WTC11 (cell line): Measurements from ENCODE around the gene SCYGR5. TPM values are rescaled to one million over a fixed set of nuclear protein-coding genes. Genes with fewer than 3 reads are reported as not detected.

Experiments used
- ATAC-seq: fragments of 200-7000 bp; cut with Tn5 transposase; 2 replicates; pipeline ENCODE4 v1.10.0; 2021; ENCODE audit warnings: mild to moderate bottlenecking, moderate library complexity
- CTCF ChIA-PET: fragments of 300-600 bp; sonication (Branson Sonifier 250); formaldehyde crosslinking; loops from one replicate; lab custom pipeline; 2021; ENCODE audit warnings: antibody characterized with exemption; lab: Charles Lee
- POLR2A ChIA-PET: fragments of 350-600 bp; sonication (Branson Sonifier 250); formaldehyde crosslinking; loops from one replicate; lab custom pipeline; 2021; ENCODE audit warnings: antibody characterized with exemption; lab: Charles Lee
- DNase-seq: peaks from one replicate; pipeline ENCODE4 v3.0.0; 2021; ENCODE audit warnings: low spot score
- H3K27ac Mint-ChIP-seq: 2 replicates; pipeline ENCODE4 v1.8.0; 2021; ENCODE audit warnings: mixed read lengths
- H3K27me3 Mint-ChIP-seq: 2 replicates; pipeline ENCODE4 v1.8.0; 2021; ENCODE audit warnings: low read depth, mild to moderate bottlenecking, moderate library complexity, mixed read lengths
- H3K36me3 Mint-ChIP-seq: 2 replicates; pipeline ENCODE4 v1.8.0; 2021; ENCODE audit warnings: mixed read lengths
- H3K4me1 Mint-ChIP-seq: 2 replicates; pipeline ENCODE4 v1.8.0; 2022; ENCODE audit warnings: mixed read lengths
- H3K4me3 Mint-ChIP-seq: 2 replicates; pipeline ENCODE4 v1.8.0; 2021; ENCODE audit warnings: mild to moderate bottlenecking, moderate library complexity, mixed read lengths
- H3K9me3 Mint-ChIP-seq: 2 replicates; pipeline ENCODE4 v1.8.0; 2021; ENCODE audit warnings: mixed read lengths
- ATF1 ChIP-seq: sonication (generic); formaldehyde crosslinking; IDR thresholded peaks from 2 replicates; pipeline ENCODE4 v1.8.1; 2023; ENCODE audit warnings: mild to moderate bottlenecking, moderate library complexity, missing genetic modification reagents
- ATF2 ChIP-seq: sonication (generic); formaldehyde crosslinking; IDR thresholded peaks from 2 replicates; pipeline ENCODE4 v1.8.1; 2022; ENCODE audit warnings: low read depth, missing genetic modification reagents, borderline replicate concordance
- CTCF ChIP-seq: fragments of 200-600 bp; IDR thresholded peaks from 2 replicates; pipeline ENCODE4 v1.8.0; 2022; ENCODE audit warnings: antibody characterized with exemption
- E2F4 ChIP-seq: sonication (generic); formaldehyde crosslinking; IDR thresholded peaks from 2 replicates; pipeline ENCODE4 v1.8.1; 2022; ENCODE audit warnings: low read depth, mild to moderate bottlenecking, moderate library complexity, missing genetic modification reagents, borderline replicate concordance
- GTF2I ChIP-seq: fragments of 250-450 bp; sonication (Bioruptor Pico); conservative IDR thresholded peaks from 2 replicates; pipeline ENCODE4 v1.4.0; 2021; ENCODE audit warnings: mild to moderate bottlenecking
- HMGA2 ChIP-seq: fragments of 250-450 bp; sonication (Bioruptor Pico); IDR thresholded peaks from 2 replicates; pipeline ENCODE4 v1.4.0; 2021; ENCODE audit warnings: mild to moderate bottlenecking, moderate library complexity
- JAZF1 ChIP-seq: fragments of 250-450 bp; sonication (Bioruptor Pico); IDR thresholded peaks from 2 replicates; pipeline ENCODE4 v1.9.0; 2021; ENCODE audit warnings: moderate library complexity, mild to moderate bottlenecking, inconsistent platforms
- NFATC4 ChIP-seq: fragments of 250-450 bp; sonication (Bioruptor Pico); IDR thresholded peaks from 2 replicates; pipeline ENCODE4 v1.9.0; 2021; ENCODE audit warnings: mild to moderate bottlenecking
- NFYB ChIP-seq: sonication (generic); formaldehyde crosslinking; conservative IDR thresholded peaks from 2 replicates; pipeline ENCODE4 v1.8.0; 2022; ENCODE audit warnings: low read depth, missing genetic modification reagents
- NR1H2 ChIP-seq: sonication (generic); formaldehyde crosslinking; IDR thresholded peaks from 2 replicates; pipeline ENCODE4 v1.9.0; 2021; ENCODE audit warnings: mild to moderate bottlenecking, moderate library complexity, missing genetic modification reagents
- TCF7 ChIP-seq: sonication (generic); formaldehyde crosslinking; IDR thresholded peaks from 2 replicates; pipeline ENCODE4 v1.8.0; 2022; ENCODE audit warnings: mild to moderate bottlenecking, low read depth, missing genetic modification reagents, moderate library complexity
- TEAD1 ChIP-seq: sonication (generic); formaldehyde crosslinking; IDR thresholded peaks from 2 replicates; pipeline ENCODE4 v1.8.0; 2022; ENCODE audit warnings: mild to moderate bottlenecking, missing genetic modification reagents
- ZNF232 ChIP-seq: sonication (generic); formaldehyde crosslinking; IDR thresholded peaks from 2 replicates; pipeline ENCODE4 v1.8.0; 2022; ENCODE audit warnings: mild to moderate bottlenecking, missing genetic modification reagents
- ZNF263 ChIP-seq: sonication (generic); formaldehyde crosslinking; IDR thresholded peaks from 2 replicates; pipeline ENCODE4 v1.8.1; 2022; ENCODE audit warnings: low read depth, mild to moderate bottlenecking, moderate library complexity, missing genetic modification reagents
- ZNF532 ChIP-seq: fragments of 250-450 bp; sonication (Bioruptor Pico); IDR thresholded peaks from 2 replicates; pipeline ENCODE4 v1.9.0; 2021; ENCODE audit warnings: mild to moderate bottlenecking, borderline replicate concordance
- ZSCAN18 ChIP-seq: fragments of 250-450 bp; sonication (Bioruptor Pico); IDR thresholded peaks from 2 replicates; pipeline ENCODE4 v2.1.2; 2022; ENCODE audit warnings: mild to moderate bottlenecking, moderate library complexity
- total RNA-seq: library from RNA; stranded (reverse); gene quantifications from 3 replicates; pipeline ENCODE4 v1.2.3, GENCODE V29; 2021
- TF ChIP-seq, protein P1 (sequence below): sonication (generic); formaldehyde crosslinking; IDR thresholded peaks from 2 replicates; pipeline ENCODE4 v1.8.1; 2023; ENCODE audit warnings: mild to moderate bottlenecking, missing genetic modification reagents, borderline replicate concordance

The SCYGR5 gene
- total RNA-seq, 1 experiment from 2014 or later, result not detected

GRCh38 chr2:227632827-227633226, 33.8 kb upstream of the SCYGR5 start:
- TF ChIP-seq TEAD1 (CRISPR knock-in tag), result no peak
- TF ChIP-seq JAZF1, result no peak
- TF ChIP-seq GTF2I (CRISPR knock-in tag), result no peak
- no peaks in the 10 kb centered on the region for H3K36me3 Mint-ChIP-seq
- no peaks in the 10 kb centered on the region for H3K4me1 Mint-ChIP-seq
- ChIA-PET POLR2A (no interaction called here), CTCF (no interaction called here)
- H3K27me3 Mint-ChIP-seq, result no peaks in the 10 kb centered on the region
- no peak for DNase-seq
- no peak overlapping the region for H3K4me3 Mint-ChIP-seq
- H3K9me3 Mint-ChIP-seq, result no peaks in the 10 kb centered on the region
- no peak overlapping the region for H3K27ac Mint-ChIP-seq
- ATAC-seq, result no peak

GRCh38 chr2:227634201-227634600, 32.4 kb upstream of the SCYGR5 start:
- TF ChIP-seq ATF2 (no peak), TCF7 (no peak), NFATC4 (CRISPR knock-in tag) (no peak), HMGA2 (CRISPR knock-in tag) (no peak), ATF1 (CRISPR knock-in tag) (no peak), E2F4 (CRISPR knock-in tag) (no peak), ZNF263 (CRISPR knock-in tag) (no peak), CTCF (no peak), NR1H2 (CRISPR knock-in tag) (no peak), ZNF532 (CRISPR knock-in tag) (no peak), ZNF232 (no peak), ZSCAN18 (CRISPR knock-in tag) (no peak), NFYB (CRISPR knock-in tag) (no peak)
- TF ChIP-seq, protein P1, sequence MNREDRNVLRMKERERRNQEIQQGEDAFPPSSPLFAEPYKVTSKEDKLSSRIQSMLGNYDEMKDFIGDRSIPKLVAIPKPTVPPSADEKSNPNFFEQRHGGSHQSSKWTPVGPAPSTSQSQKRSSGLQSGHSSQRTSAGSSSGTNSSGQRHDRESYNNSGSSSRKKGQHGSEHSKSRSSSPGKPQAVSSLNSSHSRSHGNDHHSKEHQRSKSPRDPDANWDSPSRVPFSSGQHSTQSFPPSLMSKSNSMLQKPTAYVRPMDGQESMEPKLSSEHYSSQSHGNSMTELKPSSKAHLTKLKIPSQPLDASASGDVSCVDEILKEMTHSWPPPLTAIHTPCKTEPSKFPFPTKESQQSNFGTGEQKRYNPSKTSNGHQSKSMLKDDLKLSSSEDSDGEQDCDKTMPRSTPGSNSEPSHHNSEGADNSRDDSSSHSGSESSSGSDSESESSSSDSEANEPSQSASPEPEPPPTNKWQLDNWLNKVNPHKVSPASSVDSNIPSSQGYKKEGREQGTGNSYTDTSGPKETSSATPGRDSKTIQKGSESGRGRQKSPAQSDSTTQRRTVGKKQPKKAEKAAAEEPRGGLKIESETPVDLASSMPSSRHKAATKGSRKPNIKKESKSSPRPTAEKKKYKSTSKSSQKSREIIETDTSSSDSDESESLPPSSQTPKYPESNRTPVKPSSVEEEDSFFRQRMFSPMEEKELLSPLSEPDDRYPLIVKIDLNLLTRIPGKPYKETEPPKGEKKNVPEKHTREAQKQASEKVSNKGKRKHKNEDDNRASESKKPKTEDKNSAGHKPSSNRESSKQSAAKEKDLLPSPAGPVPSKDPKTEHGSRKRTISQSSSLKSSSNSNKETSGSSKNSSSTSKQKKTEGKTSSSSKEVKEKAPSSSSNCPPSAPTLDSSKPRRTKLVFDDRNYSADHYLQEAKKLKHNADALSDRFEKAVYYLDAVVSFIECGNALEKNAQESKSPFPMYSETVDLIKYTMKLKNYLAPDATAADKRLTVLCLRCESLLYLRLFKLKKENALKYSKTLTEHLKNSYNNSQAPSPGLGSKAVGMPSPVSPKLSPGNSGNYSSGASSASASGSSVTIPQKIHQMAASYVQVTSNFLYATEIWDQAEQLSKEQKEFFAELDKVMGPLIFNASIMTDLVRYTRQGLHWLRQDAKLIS (CRISPR knock-in tag), result no peak
- DNase-seq (no peak), ATAC-seq (no peak)
- Mint-ChIP-seq H3K27ac (no peak overlapping the region), H3K4me1 (no peaks in the 10 kb centered on the region), H3K9me3 (no peaks in the 10 kb centered on the region), H3K4me3 (no peak overlapping the region), H3K36me3 (no peaks in the 10 kb centered on the region), H3K27me3 (no peaks in the 10 kb centered on the region)
- ChIA-PET POLR2A (no interaction called here), CTCF (interaction anchor here (3.5 kb wide), 1 partner anchor 24 kb away, joined by 9 read pairs; no protein-coding TSS in a partner anchor)
